Measurements from ENCODE around the gene NELL1.

NELL1 gene

DNA sequence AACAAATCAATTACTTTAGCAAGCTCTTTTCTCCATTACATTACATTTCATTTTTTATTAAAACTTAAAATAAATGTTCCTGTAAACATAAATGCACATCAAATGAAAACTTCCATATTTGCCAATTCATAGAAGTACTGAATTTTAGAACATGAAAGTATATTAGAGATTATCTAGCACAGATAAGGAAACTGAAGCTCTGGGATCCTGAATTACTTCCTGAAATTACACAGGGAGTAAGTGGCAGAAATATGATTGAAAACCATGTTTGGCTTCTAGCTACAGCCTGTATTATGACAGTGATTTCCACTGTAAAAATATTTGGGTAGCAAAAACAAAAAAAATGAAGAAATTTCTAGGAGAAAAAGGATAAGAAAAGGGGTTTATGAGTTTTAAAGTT is 387.3 kb downstream of the NELL1 start:
- Histone ChIP-seq H3K36me3 (ENCODE audit: control insufficient read depth in 1 of 2, insufficient read depth in 2 of 2, low read length in 2 of 2) (no peaks in the 10 kb centered on the region), H3K9me3 (ENCODE audit: control insufficient read depth in 1 of 2, low read length in 2 of 2) (no peaks in the 10 kb centered on the region), H3K27ac (ENCODE audit: low read length) (no peak overlapping the region), H3K4me3 (ENCODE audit: low read depth in 1 of 2, low read length in 2 of 2) (no peak overlapping the region), H3K27me3 (ENCODE audit: low read depth, low read length) (no peaks in the 10 kb centered on the region), H3K4me1 (ENCODE audit: control insufficient read depth in 1 of 2, insufficient read depth in 2 of 2, low read length in 2 of 2) (no peaks in the 10 kb centered on the region)

DNA sequence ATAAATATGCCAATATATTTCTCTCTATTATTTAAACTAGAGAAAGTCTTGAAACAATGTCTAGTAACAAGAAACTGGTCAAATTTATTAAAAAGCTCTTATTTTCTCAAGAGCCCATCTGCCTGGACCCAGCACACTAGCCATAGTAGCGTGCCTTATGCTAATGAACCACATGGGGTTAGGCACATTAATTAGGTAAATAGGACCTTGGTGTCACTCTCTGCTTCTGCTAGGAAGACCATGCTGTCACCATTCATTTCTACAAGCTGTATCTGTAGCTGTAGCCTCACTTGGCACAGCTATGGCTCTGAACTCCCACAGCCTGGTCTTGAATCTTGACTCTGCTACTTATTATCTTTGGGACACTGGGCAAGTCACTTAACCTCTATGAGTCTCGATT is 390.5 kb downstream of the NELL1 start:
- Histone ChIP-seq H3K27me3 (ENCODE audit: low read depth, low read length) (no peaks in the 10 kb centered on the region), H3K4me1 (ENCODE audit: control insufficient read depth in 1 of 2, insufficient read depth in 2 of 2, low read length in 2 of 2) (no peaks in the 10 kb centered on the region), H3K36me3 (ENCODE audit: control insufficient read depth in 1 of 2, insufficient read depth in 2 of 2, low read length in 2 of 2) (no peaks in the 10 kb centered on the region), H3K4me3 (ENCODE audit: low read depth in 1 of 2, low read length in 2 of 2) (no peak overlapping the region), H3K9me3 (ENCODE audit: control insufficient read depth in 1 of 2, low read length in 2 of 2) (no peaks in the 10 kb centered on the region), H3K27ac (ENCODE audit: low read length) (no peak overlapping the region)

DNA sequence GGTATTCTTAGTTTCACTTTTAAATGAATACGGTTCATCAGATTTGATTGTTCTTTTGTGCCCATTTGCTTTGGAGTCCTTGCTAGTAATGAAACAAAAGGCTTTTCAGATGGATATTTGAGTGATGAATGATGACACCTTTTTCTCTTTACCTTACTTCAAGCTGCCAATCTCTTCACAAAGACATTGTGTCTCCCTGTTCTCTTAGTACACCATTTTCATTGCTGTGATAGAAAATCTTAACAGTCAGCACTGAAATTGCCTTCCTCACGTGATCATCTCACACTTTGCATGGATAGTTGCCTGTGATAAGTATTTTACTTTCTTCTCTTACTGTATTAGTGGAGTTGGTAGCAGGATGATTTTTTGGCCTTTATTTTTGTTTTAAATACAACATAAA is 396.6 kb downstream of the NELL1 start:
- Histone ChIP-seq H3K36me3 (ENCODE audit: control insufficient read depth in 1 of 2, insufficient read depth in 2 of 2, low read length in 2 of 2) (no peaks in the 10 kb centered on the region), H3K9me3 (ENCODE audit: control insufficient read depth in 1 of 2, low read length in 2 of 2) (no peaks in the 10 kb centered on the region), H3K27me3 (ENCODE audit: low read depth, low read length) (no peaks in the 10 kb centered on the region), H3K4me3 (ENCODE audit: low read depth in 1 of 2, low read length in 2 of 2) (peak overlapping the region in 1 of 2 donors; percentile 46), H3K4me1 (ENCODE audit: control insufficient read depth in 1 of 2, insufficient read depth in 2 of 2, low read length in 2 of 2) (no peaks in the 10 kb centered on the region), H3K27ac (ENCODE audit: low read length) (no peak overlapping the region)

DNA sequence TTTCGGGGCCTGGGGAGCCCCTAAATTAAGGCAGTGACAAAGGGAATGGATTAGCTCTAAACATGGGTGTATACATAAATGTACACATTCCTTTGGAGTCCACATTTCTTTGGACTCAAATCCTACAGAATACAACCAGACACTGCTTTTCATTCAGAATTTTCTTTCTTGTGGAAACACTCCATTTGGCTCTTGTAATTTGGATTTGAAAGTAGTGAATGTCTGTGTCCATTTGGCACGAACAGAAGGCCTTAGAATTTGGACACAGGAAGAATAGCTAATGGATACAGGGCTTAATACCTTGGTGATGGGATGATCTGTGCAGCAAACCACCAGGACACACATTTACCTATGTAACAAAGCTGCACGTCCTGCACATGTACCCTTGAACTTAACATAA is 399.5 kb downstream of the NELL1 start:
- Histone ChIP-seq H3K27ac (ENCODE audit: low read length) (no peak overlapping the region), H3K4me3 (ENCODE audit: low read depth in 1 of 2, low read length in 2 of 2) (no peak overlapping the region), H3K4me1 (ENCODE audit: control insufficient read depth in 1 of 2, insufficient read depth in 2 of 2, low read length in 2 of 2) (no peaks in the 10 kb centered on the region), H3K36me3 (ENCODE audit: control insufficient read depth in 1 of 2, insufficient read depth in 2 of 2, low read length in 2 of 2) (no peaks in the 10 kb centered on the region), H3K9me3 (ENCODE audit: control insufficient read depth in 1 of 2, low read length in 2 of 2) (no peaks in the 10 kb centered on the region), H3K27me3 (ENCODE audit: low read depth, low read length) (no peaks in the 10 kb centered on the region)

DNA sequence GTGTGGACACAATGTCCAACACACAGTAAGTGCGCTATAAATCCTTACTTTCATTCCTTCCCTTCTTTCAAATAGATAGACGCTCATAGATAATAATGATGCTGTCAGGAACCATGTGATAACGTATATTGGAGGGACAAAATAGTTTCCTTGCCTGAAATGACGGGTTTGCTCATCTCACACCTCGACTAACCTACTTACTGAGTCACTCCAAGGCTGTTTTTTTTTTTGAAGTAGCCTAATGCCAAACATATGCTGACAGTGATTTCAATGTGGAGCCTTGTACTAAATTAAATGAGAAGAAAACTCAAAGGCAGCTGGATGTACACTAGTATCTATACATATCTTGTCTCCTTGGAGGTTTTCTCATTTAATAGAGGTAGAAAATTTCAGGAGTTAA is 400.5 kb downstream of the NELL1 start:
- no peaks in the 10 kb centered on the region for H3K4me1 ChIP-seq (ENCODE audit: control insufficient read depth in 1 of 2, insufficient read depth in 2 of 2, low read length in 2 of 2)
- no peaks in the 10 kb centered on the region for H3K27me3 ChIP-seq (ENCODE audit: low read depth, low read length)
- no peak overlapping the region for H3K4me3 ChIP-seq (ENCODE audit: low read depth in 1 of 2, low read length in 2 of 2)
- no peaks in the 10 kb centered on the region for H3K9me3 ChIP-seq (ENCODE audit: control insufficient read depth in 1 of 2, low read length in 2 of 2)
- no peak overlapping the region for H3K27ac ChIP-seq (ENCODE audit: low read length)
- no peaks in the 10 kb centered on the region for H3K36me3 ChIP-seq (ENCODE audit: control insufficient read depth in 1 of 2, insufficient read depth in 2 of 2, low read length in 2 of 2)

DNA sequence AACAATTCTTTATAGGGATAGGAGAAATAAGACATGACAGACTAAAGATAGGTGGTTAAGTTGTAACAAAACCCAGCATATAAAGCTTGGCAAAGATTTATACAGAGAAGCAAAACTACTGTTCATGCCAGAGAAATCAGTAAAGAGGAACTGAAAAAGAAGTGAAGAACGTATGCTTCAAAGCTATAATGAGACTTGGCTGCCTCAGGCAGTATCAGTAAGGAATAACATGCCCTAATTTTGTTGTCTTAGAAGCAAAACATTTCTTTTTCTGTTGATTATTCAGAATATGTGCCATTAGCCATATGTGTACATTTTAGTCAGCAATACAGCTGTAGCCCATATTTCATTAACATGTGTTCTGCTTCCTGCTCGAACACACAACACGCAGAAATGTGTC is 403.2 kb downstream of the NELL1 start:
- Histone ChIP-seq H3K4me1 (ENCODE audit: control insufficient read depth in 1 of 2, insufficient read depth in 2 of 2, low read length in 2 of 2) (no peaks in the 10 kb centered on the region), H3K36me3 (ENCODE audit: control insufficient read depth in 1 of 2, insufficient read depth in 2 of 2, low read length in 2 of 2) (no peaks in the 10 kb centered on the region), H3K27me3 (ENCODE audit: low read depth, low read length) (no peaks in the 10 kb centered on the region), H3K27ac (ENCODE audit: low read length) (no peak overlapping the region), H3K9me3 (ENCODE audit: control insufficient read depth in 1 of 2, low read length in 2 of 2) (no peaks in the 10 kb centered on the region), H3K4me3 (ENCODE audit: low read depth in 1 of 2, low read length in 2 of 2) (no peak overlapping the region)

DNA sequence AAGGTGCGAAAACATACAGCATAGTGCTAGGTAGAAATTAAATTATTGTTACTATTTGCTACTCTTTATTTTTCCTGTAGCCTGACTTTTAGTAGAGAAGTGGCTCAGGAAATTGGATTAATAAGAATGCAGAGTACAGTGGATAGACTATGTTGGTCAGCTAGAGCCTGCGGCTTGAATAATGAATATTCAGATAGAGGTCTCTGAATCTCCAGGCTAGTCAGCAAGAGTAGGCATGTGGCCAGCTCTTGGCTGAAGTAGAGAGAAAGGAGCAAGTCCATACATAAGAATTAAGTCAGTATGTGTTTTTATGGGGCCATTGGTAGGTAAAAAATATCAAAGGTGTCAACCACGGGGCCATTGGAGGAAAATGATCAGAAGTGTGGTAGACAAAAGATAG is 413.5 kb downstream of the NELL1 start:
- Histone ChIP-seq H3K27me3 (ENCODE audit: low read depth, low read length) (no peaks in the 10 kb centered on the region), H3K4me1 (ENCODE audit: control insufficient read depth in 1 of 2, insufficient read depth in 2 of 2, low read length in 2 of 2) (no peaks in the 10 kb centered on the region)

GRCh38 chr11:21088930-21089329 is 419.5 kb downstream of the NELL1 start:
- Histone ChIP-seq H3K36me3 (ENCODE audit: control insufficient read depth in 1 of 2, insufficient read depth in 2 of 2, low read length in 2 of 2) (no peaks in the 10 kb centered on the region), H3K27me3 (ENCODE audit: low read depth, low read length) (no peaks in the 10 kb centered on the region), H3K4me3 (ENCODE audit: low read depth in 1 of 2, low read length in 2 of 2) (no peak overlapping the region), H3K27ac (ENCODE audit: low read length) (no peak overlapping the region), H3K9me3 (ENCODE audit: control insufficient read depth in 1 of 2, low read length in 2 of 2) (no peaks in the 10 kb centered on the region), H3K4me1 (ENCODE audit: control insufficient read depth in 1 of 2, insufficient read depth in 2 of 2, low read length in 2 of 2) (no peaks in the 10 kb centered on the region)

More for the DNA sequence above, 413.5 kb downstream of the NELL1 start:
- Histone ChIP-seq H3K27ac (ENCODE audit: low read length) (no peak overlapping the region), H3K4me3 (ENCODE audit: low read depth in 1 of 2, low read length in 2 of 2) (no peak overlapping the region), H3K9me3 (ENCODE audit: control insufficient read depth in 1 of 2, low read length in 2 of 2) (no peaks in the 10 kb centered on the region), H3K36me3 (ENCODE audit: control insufficient read depth in 1 of 2, insufficient read depth in 2 of 2, low read length in 2 of 2) (no peaks in the 10 kb centered on the region)

- Histone ChIP-seq H3K9me3 (ENCODE audit: control insufficient read depth in 1 of 2, low read length in 2 of 2) (no peaks in the 10 kb centered on the region), H3K4me3 (ENCODE audit: low read depth in 1 of 2, low read length in 2 of 2) (no peak overlapping the region), H3K36me3 (ENCODE audit: control insufficient read depth in 1 of 2, insufficient read depth in 2 of 2, low read length in 2 of 2) (no peaks in the 10 kb centered on the region), H3K27me3 (ENCODE audit: low read depth, low read length) (no peaks in the 10 kb centered on the region), H3K27ac (ENCODE audit: low read length) (no peak overlapping the region), H3K4me1 (ENCODE audit: control insufficient read depth in 1 of 2, insufficient read depth in 2 of 2, low read length in 2 of 2) (no peaks in the 10 kb centered on the region)
These were observed 435.3 kb downstream of the NELL1 start for GRCh38 chr11:21104641-21105040.

GRCh38 chr11:21105196-21105917 is 436.0 kb downstream of the NELL1 start:
- no peaks in the 10 kb centered on the region for H3K4me1 ChIP-seq (ENCODE audit: control insufficient read depth in 1 of 2, insufficient read depth in 2 of 2, low read length in 2 of 2)
- H3K27me3 ChIP-seq (ENCODE audit: low read depth, low read length), result no peaks in the 10 kb centered on the region
- H3K27ac ChIP-seq (ENCODE audit: low read length), result no peak overlapping the region
- no peaks in the 10 kb centered on the region for H3K36me3 ChIP-seq (ENCODE audit: control insufficient read depth in 1 of 2, insufficient read depth in 2 of 2, low read length in 2 of 2)
- no peak overlapping the region for H3K4me3 ChIP-seq (ENCODE audit: low read depth in 1 of 2, low read length in 2 of 2)
- no peaks in the 10 kb centered on the region for H3K9me3 ChIP-seq (ENCODE audit: control insufficient read depth in 1 of 2, low read length in 2 of 2)

- H3K4me3 ChIP-seq (ENCODE audit: low read depth in 1 of 2, low read length in 2 of 2), result no peak overlapping the region
- no peaks in the 10 kb centered on the region for H3K36me3 ChIP-seq (ENCODE audit: control insufficient read depth in 1 of 2, insufficient read depth in 2 of 2, low read length in 2 of 2)
- H3K4me1 ChIP-seq (ENCODE audit: control insufficient read depth in 1 of 2, insufficient read depth in 2 of 2, low read length in 2 of 2), result no peaks in the 10 kb centered on the region
- H3K27ac ChIP-seq (ENCODE audit: low read length), result no peak overlapping the region
- H3K27me3 ChIP-seq (ENCODE audit: low read depth, low read length), result no peaks in the 10 kb centered on the region
- H3K9me3 ChIP-seq (ENCODE audit: control insufficient read depth in 1 of 2, low read length in 2 of 2), result no peaks in the 10 kb centered on the region
These were observed 440.0 kb downstream of the NELL1 start for GRCh38 chr11:21109341-21109740.

GRCh38 chr11:21110415-21110814 is 441.0 kb downstream of the NELL1 start:
- Histone ChIP-seq H3K36me3 (ENCODE audit: control insufficient read depth in 1 of 2, insufficient read depth in 2 of 2, low read length in 2 of 2) (no peaks in the 10 kb centered on the region), H3K4me3 (ENCODE audit: low read depth in 1 of 2, low read length in 2 of 2) (no peak overlapping the region), H3K9me3 (ENCODE audit: control insufficient read depth in 1 of 2, low read length in 2 of 2) (no peaks in the 10 kb centered on the region), H3K27ac (ENCODE audit: low read length) (no peak overlapping the region), H3K4me1 (ENCODE audit: control insufficient read depth in 1 of 2, insufficient read depth in 2 of 2, low read length in 2 of 2) (no peaks in the 10 kb centered on the region), H3K27me3 (ENCODE audit: low read depth, low read length) (no peaks in the 10 kb centered on the region)

Measured in muscle layer of duodenum (tissue), 2 donors.